HG03442 (cell line): ENCODE results near the gene DYNLT3.

ENCODE experiments used
- ATAC-seq: cut with Tn5 transposase; IDR thresholded peaks from one replicate; pipeline ENCODE4 v1.9.1; 2021; ENCODE audit warnings: mild to moderate bottlenecking, moderate library complexity; ENCODE audit not compliant: unreplicated experiment

The DYNLT3 gene

GRCh38 chrX:37846141-37846540, 1.2 kb downstream of the DYNLT3 start:
- ATAC-seq = no peak

GRCh38 chrX:37844622-37845021, 2.7 kb downstream of the DYNLT3 start:
- no peak for ATAC-seq

GRCh38 chrX:37840931-37841330, 6.4 kb downstream of the DYNLT3 start:
- ATAC-seq = no peak

- no peak for ATAC-seq
Measured at GRCh38 chrX:37834937-37835336, 12.4 kb downstream of the DYNLT3 start.

GRCh38 chrX:37830371-37830770, 17.0 kb downstream of the DYNLT3 start:
- no peak for ATAC-seq

GRCh38 chrX:37829721-37830120, 17.6 kb downstream of the DYNLT3 start:
- ATAC-seq = no peak

GRCh38 chrX:37825215-37825842, 22.0 kb downstream of the DYNLT3 start:
- ATAC-seq = peak; percentile 64

GRCh38 chrX:37824491-37825214, 22.7 kb downstream of the DYNLT3 start:
- ATAC-seq = no peak

- no peak for ATAC-seq
Measured at GRCh38 chrX:37820646-37821045, 26.7 kb downstream of the DYNLT3 start.

GRCh38 chrX:37818031-37818430, 29.3 kb downstream of the DYNLT3 start:
- ATAC-seq = no peak

GRCh38 chrX:37817579-37817978, 29.8 kb downstream of the DYNLT3 start:
- no peak for ATAC-seq

GRCh38 chrX:37817176-37817575, 30.2 kb downstream of the DYNLT3 start:
- no peak for ATAC-seq

- no peak for ATAC-seq
Measured at GRCh38 chrX:37816766-37817165, 30.6 kb downstream of the DYNLT3 start.

GRCh38 chrX:37815366-37815765, 32.0 kb downstream of the DYNLT3 start:
- no peak for ATAC-seq

- ATAC-seq = peak; percentile 39
Measured at GRCh38 chrX:37813570-37813969, 33.8 kb downstream of the DYNLT3 start.

GRCh38 chrX:37812110-37812509, 35.3 kb downstream of the DYNLT3 start:
- ATAC-seq = no peak

GRCh38 chrX:37809970-37810369, 37.4 kb downstream of the DYNLT3 start:
- no peak for ATAC-seq

- no peak for ATAC-seq
Measured at GRCh38 chrX:37803057-37803456, 44.3 kb downstream of the DYNLT3 start.

- no peak for ATAC-seq
Measured at GRCh38 chrX:37802028-37802427, 45.3 kb downstream of the DYNLT3 start.

GRCh38 chrX:37800717-37801116, 46.7 kb downstream of the DYNLT3 start:
- no peak for ATAC-seq

GRCh38 chrX:37799936-37800335, 47.4 kb downstream of the DYNLT3 start:
- ATAC-seq = no peak

- ATAC-seq = peak; percentile 85
Measured at GRCh38 chrX:37796805-37797204, 50.6 kb downstream of the DYNLT3 start.

GRCh38 chrX:37796310-37796709, 51.1 kb downstream of the DYNLT3 start:
- ATAC-seq = no peak
